HepG2 (cell line): ENCODE measurements around the gene TRRAP. TPM values are rescaled to one million over a fixed set of nuclear protein-coding genes. Genes with fewer than 3 reads are reported as not detected.

Source experiments
- CEBPZ ChIP-seq: IDR thresholded peaks from 2 replicates; pipeline ENCODE4 v1.6.1; 2012; ENCODE audit warnings: low read length, improper control_type of control experiment
- CSRNP1 ChIP-seq: sonication (generic); formaldehyde crosslinking; IDR thresholded peaks from 2 replicates; pipeline ENCODE4 v1.8.1; 2023; ENCODE audit warnings: mild to moderate bottlenecking, missing genetic modification reagents
- GABPB1 ChIP-seq: IDR thresholded peaks from 2 replicates; pipeline ENCODE4 v1.6.1; 2016; ENCODE audit warnings: mild to moderate bottlenecking, missing genetic modification reagents, moderate library complexity, missing compliant biosample characterization
- JUN ChIP-seq: sonication (generic); formaldehyde crosslinking; IDR thresholded peaks from 2 replicates; pipeline ENCODE4 v1.4.0; 2020; ENCODE audit warnings: mild to moderate bottlenecking, missing genetic modification reagents
- KDM5B ChIP-seq: sonication (generic); formaldehyde crosslinking; IDR thresholded peaks from 2 replicates; pipeline ENCODE4 v1.4.0; 2020; ENCODE audit warnings: missing genetic modification reagents, mild to moderate bottlenecking, borderline replicate concordance
- ZNF329 ChIP-seq: sonication (generic); formaldehyde crosslinking; IDR thresholded peaks from 2 replicates; pipeline ENCODE4 v1.9.0; 2021; ENCODE audit warnings: low read depth, mild to moderate bottlenecking, missing genetic modification reagents
- ZNF383 ChIP-seq: sonication (generic); formaldehyde crosslinking; IDR thresholded peaks from 2 replicates; pipeline ENCODE4 v1.4.0; 2020; ENCODE audit warnings: missing genetic modification reagents, mild to moderate bottlenecking, borderline replicate concordance
- ZNF432 ChIP-seq: sonication (generic); formaldehyde crosslinking; IDR thresholded peaks from 2 replicates; pipeline ENCODE4 v1.5.0; 2020; ENCODE audit warnings: missing genetic modification reagents, mild to moderate bottlenecking, borderline replicate concordance
- ZNF503 ChIP-seq: sonication (generic); formaldehyde crosslinking; IDR thresholded peaks from 2 replicates; pipeline ENCODE4 v1.4.0; 2020; ENCODE audit warnings: missing genetic modification reagents
- ZNF766 ChIP-seq: sonication (generic); formaldehyde crosslinking; IDR thresholded peaks from 2 replicates; pipeline ENCODE4 v1.5.0; 2020; ENCODE audit warnings: missing genetic modification reagents, borderline replicate concordance
- ZSCAN29 ChIP-seq: sonication (generic); formaldehyde crosslinking; conservative IDR thresholded peaks from 2 replicates; pipeline ENCODE4 v1.4.0; 2020; ENCODE audit warnings: mild to moderate bottlenecking, missing genetic modification reagents
- polyA plus RNA-seq, 8 experiments: library from polyadenylated mRNA; depleted of rRNA in 3 of 8; stranded (reverse) in 7 of 8; unstranded in 1 of 8; fragments of >200 nt; fragmentation: Illumina TruSeq in 4 of 8; extraction: Trizol in 4 of 8; gene quantifications; 2 replicates each; pipeline versions ENCODE4 v1.2.1 to v1.2.3, GENCODE V29; 2011 to 2016; ENCODE audit warnings: low read depth in 4 of 8, missing spikeins in 1 of 8, mixed read lengths in 1 of 8; ENCODE audit not compliant: insufficient read depth in 1 of 8
- total RNA-seq, 5 experiments: library from RNA; depleted of rRNA; stranded (reverse); fragments of >200 nt; fragmentation: Illumina TruSeq; extraction: Trizol; gene quantifications; 2 replicates each; pipeline ENCODE4 v1.2.3, GENCODE V29; 2016; ENCODE audit warnings: low read depth in 1 of 5
- TF ChIP-seq, protein P1 (sequence below): IDR thresholded peaks from 2 replicates; pipeline ENCODE4 v1.6.1; 2016; ENCODE audit warnings: low read depth

TRRAP gene
- total and polyA plus RNA-seq, 2 of the 13 experiments (the other 11 are each of a cell fraction or from before 2014, with no cell fraction given), result 8.6 to 10.5 TPM

DNA sequence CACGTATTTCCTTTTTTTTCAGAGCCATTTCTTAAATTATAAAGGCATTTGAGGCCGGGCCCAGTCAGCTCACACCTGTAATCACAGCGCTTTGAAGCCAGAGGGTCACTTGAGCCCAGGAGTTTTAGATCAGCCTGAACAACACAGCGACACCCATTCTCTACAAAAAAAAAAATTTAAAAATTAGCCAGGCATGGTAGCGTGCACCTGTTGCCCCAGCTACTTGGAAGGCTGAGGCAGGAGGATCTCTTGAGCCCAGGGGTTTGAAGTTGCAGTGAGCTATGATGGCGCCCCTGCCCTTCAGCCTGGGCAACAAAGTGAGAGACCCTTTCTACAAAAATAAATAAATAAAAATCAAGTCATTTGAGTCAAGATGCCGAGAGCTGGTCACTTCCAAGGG is 11.6 kb upstream of the TRRAP start (continued):
- TF ChIP-seq, protein P1, sequence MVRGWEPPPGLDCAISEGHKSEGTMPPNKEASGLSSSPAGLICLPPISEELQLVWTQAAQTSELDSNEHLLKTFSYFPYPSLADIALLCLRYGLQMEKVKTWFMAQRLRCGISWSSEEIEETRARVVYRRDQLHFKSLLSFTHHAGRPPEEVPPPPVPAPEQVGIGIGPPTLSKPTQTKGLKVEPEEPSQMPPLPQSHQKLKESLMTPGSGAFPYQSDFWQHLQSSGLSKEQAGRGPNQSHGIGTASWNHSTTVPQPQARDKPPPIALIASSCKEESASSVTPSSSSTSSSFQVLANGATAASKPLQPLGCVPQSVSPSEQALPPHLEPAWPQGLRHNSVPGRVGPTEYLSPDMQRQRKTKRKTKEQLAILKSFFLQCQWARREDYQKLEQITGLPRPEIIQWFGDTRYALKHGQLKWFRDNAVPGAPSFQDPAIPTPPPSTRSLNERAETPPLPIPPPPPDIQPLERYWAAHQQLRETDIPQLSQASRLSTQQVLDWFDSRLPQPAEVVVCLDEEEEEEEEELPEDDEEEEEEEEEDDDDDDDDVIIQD (CRISPR knock-in tag), result no peak
- TF ChIP-seq KDM5B (no peak), JUN (CRISPR knock-in tag) (no peak), CEBPZ (no peak), ZNF432 (CRISPR knock-in tag) (no peak), ZNF383 (no peak), ZNF503 (CRISPR knock-in tag) (no peak), ZNF766 (CRISPR knock-in tag) (no peak), ZSCAN29 (CRISPR knock-in tag) (no peak), GABPB1 (CRISPR knock-in tag) (no peak), CSRNP1 (CRISPR knock-in tag) (no peak), ZNF329 (no peak)
